Tibial nerve (tissue), 4 donors: ENCODE data around the gene SPDYE9.
"Not testable (repeated sequence)": the region's sequence is repeated elsewhere in the genome, so short reads cannot be mapped to it uniquely, and the experiment has no call there.

Experiments
- EP300 ChIP-seq, 2 donors: sonication (generic); formaldehyde crosslinking; IDR thresholded peaks; one replicate each; pipeline ENCODE4 v1.6.1; 2017; ENCODE audit warnings: antibody characterized with exemption in 2 of 2, mild to moderate bottlenecking in 1 of 2
- POLR2A ChIP-seq, 2 donors: fragments of 450-650 bp; IDR thresholded peaks; one replicate each; pipeline ENCODE4 v1.6.1; 2017; ENCODE audit warnings: antibody characterized with exemption in 2 of 2, mild to moderate bottlenecking in 2 of 2, moderate library complexity in 2 of 2
- TF ChIP-seq, protein P1 (sequence below), 5 experiments: fragments of 200-600 bp in 3 of 5; fragments of 450-650 bp in 2 of 5; sonication (generic) in 3 of 5; IDR thresholded peaks; one replicate each; pipeline ENCODE4 v1.5.1; 2016 to 2019; ENCODE audit warnings: antibody characterized with exemption in 5 of 5, mild to moderate bottlenecking in 3 of 5, moderate library complexity in 2 of 5

DNA sequence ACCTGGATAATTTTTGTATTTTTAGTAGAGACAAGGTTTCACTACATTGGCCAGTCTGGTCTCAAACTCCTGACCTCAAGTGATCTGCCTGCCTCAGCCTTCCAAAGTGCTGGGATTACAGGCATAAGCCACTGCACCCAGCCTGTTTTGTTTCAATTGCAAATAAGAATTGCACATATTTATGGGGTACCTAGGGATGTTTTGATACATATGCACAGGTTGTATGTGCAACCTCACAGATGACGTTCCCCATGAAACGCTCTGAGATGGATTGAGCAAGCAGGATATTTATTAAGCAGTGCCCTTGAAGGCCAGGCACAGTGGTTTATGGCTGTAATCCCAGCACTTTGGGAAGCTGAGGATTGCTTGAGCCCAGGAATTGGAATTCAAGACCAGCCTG, 44.8 kb upstream of the SPDYE9 start:
- TF ChIP-seq, protein P1, sequence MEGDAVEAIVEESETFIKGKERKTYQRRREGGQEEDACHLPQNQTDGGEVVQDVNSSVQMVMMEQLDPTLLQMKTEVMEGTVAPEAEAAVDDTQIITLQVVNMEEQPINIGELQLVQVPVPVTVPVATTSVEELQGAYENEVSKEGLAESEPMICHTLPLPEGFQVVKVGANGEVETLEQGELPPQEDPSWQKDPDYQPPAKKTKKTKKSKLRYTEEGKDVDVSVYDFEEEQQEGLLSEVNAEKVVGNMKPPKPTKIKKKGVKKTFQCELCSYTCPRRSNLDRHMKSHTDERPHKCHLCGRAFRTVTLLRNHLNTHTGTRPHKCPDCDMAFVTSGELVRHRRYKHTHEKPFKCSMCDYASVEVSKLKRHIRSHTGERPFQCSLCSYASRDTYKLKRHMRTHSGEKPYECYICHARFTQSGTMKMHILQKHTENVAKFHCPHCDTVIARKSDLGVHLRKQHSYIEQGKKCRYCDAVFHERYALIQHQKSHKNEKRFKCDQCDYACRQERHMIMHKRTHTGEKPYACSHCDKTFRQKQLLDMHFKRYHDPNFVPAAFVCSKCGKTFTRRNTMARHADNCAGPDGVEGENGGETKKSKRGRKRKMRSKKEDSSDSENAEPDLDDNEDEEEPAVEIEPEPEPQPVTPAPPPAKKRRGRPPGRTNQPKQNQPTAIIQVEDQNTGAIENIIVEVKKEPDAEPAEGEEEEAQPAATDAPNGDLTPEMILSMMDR (IDR thresholded peaks at IDR 0.05) = not testable (repeated sequence)
- not testable (repeated sequence) for TF ChIP-seq EP300, POLR2A (IDR thresholded peaks at IDR 0.05)
